ENCODE measurements around the gene SYT7. TPM values are rescaled to one million over a fixed set of nuclear protein-coding genes. Genes with fewer than 3 reads are reported as not detected.

The SYT7 gene
- total RNA-seq, 6 experiments from 2014 or later, result 13.1 to 70.8 (median 31.6) TPM

- no peaks in the 10 kb centered on the region for H3K4me1 ChIP-seq
- no peak for ATAC-seq
- no peak for DNase-seq
- no peak for TF ChIP-seq CTCF (IDR thresholded peaks at IDR 0.05)
- no peak for TF ChIP-seq POLR2A (IDR thresholded peaks at IDR 0.05)
- H3K4me3 ChIP-seq, result no peak overlapping the region
- no peaks in the 10 kb centered on the region for H3K9me3 ChIP-seq
- H3K36me3 ChIP-seq, result no peaks in the 10 kb centered on the region
- WGBS (ENCODE audit: insufficient coverage, low coverage, low lambda C conversion rate, missing lambda C conversion rate), result 29% methylated on average over 26 of the region's 57 CpGs
- no peak overlapping the region for H3K27ac ChIP-seq
- no peaks in the 10 kb centered on the region for H3K27me3 ChIP-seq
- intact Hi-C loops (cut with DNase I), result no loop called here
These were observed 25.6 kb downstream of the SYT7 start for GRCh38 chr11:61555051-61555969.

DNA sequence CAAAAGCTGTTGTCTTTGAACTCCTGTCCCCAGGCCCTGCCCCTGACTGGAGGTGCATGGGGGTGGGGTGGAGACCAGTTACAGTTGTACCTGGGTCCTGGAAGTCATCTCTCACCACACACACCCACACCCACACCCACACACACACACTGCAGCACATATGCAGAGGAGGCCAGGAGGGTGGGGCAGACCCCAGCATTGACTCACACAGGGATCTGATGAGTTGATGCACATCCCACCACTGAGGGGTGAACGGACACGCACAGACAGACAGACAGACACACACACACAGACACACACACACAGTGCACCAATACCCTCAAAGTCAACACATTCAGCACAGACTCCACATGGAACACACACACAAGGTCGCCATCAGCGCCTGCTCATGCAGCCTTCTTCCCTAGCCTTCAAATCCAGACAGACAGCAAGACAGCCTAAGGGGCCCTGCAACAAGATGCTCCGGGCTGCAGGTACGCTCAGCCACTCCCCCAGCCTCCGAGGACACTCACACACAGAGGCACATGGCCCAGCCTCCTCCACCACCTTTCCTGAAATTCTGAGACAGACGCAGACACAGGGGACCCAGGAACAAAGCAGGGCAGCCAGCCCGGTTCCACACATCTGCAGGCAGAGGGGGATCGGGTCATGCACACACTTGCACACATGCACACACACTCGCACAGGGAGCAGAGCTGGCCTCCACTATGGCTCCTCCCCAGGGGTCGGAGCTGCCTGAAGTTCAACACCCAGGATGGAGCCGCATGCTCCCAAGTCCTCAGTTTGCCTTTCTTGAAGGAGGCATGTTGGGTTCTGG, 26.5 kb downstream of the SYT7 start:
- H3K4me3 ChIP-seq, result no peak overlapping the region
- WGBS (ENCODE audit: insufficient coverage, low coverage, low lambda C conversion rate, missing lambda C conversion rate), result 54% methylated on average over 5 of the region's 13 CpGs
- H3K27ac ChIP-seq, result no peak overlapping the region
- H3K27me3 ChIP-seq, result no peaks in the 10 kb centered on the region
- H3K36me3 ChIP-seq, result no peaks in the 10 kb centered on the region
- TF ChIP-seq POLR2A (IDR thresholded peaks at IDR 0.05), result no peak
- no peak for TF ChIP-seq CTCF (IDR thresholded peaks at IDR 0.05)
- no peaks in the 10 kb centered on the region for H3K9me3 ChIP-seq
- H3K4me1 ChIP-seq, result no peaks in the 10 kb centered on the region
- no peak for DNase-seq
- intact Hi-C loops (cut with DNase I), result no loop called here
- ATAC-seq, result no peak

GRCh38 chr11:61553373-61554171, 27.3 kb downstream of the SYT7 start:
- ATAC-seq (no peak), DNase-seq (no peak)
- Histone ChIP-seq H3K27ac (no peak overlapping the region), H3K9me3 (no peaks in the 10 kb centered on the region), H3K36me3 (no peaks in the 10 kb centered on the region), H3K4me3 (no peak overlapping the region), H3K4me1 (no peaks in the 10 kb centered on the region), H3K27me3 (no peaks in the 10 kb centered on the region)
- intact Hi-C loops (cut with DNase I), result no loop called here
- WGBS (ENCODE audit: insufficient coverage, low coverage, low lambda C conversion rate, missing lambda C conversion rate), result 61% methylated on average over 14 of the region's 15 CpGs
- TF ChIP-seq CTCF (IDR thresholded peaks at IDR 0.05) (no peak), POLR2A (IDR thresholded peaks at IDR 0.05) (no peak)

DNA sequence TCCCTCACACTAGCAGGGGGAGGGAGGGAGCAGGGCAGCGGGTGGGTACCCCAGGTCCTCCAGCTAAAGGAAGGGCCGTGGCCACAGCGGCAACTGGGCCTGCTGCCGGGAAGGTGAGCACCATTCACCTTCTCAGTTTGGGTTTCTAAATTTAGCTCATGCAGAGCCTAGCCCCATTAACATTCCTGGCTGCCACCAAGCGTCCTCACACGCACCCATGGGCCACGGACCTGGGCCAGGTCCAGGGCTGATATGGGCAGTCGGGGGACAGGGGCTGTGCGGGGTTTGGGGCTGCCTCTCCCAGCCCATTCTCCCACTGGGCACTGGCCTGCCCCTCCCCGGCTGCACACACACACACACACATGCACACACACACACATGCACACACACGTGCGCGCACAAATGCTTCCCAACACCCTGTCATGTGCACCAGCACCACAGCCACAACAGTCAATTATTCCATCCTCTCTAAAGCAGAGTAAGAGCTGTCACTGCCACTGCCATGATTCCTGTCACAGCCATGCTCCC, 28.7 kb downstream of the SYT7 start:
- Histone ChIP-seq H3K27ac (no peak overlapping the region), H3K36me3 (no peaks in the 10 kb centered on the region), H3K4me1 (no peaks in the 10 kb centered on the region), H3K27me3 (no peaks in the 10 kb centered on the region), H3K9me3 (no peaks in the 10 kb centered on the region), H3K4me3 (no peak overlapping the region)
- intact Hi-C loops (cut with DNase I), result no loop called here
- DNase-seq (no peak), ATAC-seq (no peak)
- no CpG with 5 or more reads among the region's 13 CpGs for WGBS (ENCODE audit: insufficient coverage, low coverage, low lambda C conversion rate, missing lambda C conversion rate)
- TF ChIP-seq CTCF (IDR thresholded peaks at IDR 0.05) (no peak), POLR2A (IDR thresholded peaks at IDR 0.05) (no peak)
